Thoracic aorta (tissue), 2 donors: ENCODE measurements around the gene TACC2. TPM values are rescaled to one million over a fixed set of nuclear protein-coding genes. Genes with fewer than 3 reads are reported as not detected.

Experiments used
- ATAC-seq: fragments of 150-250 bp; one replicate; pipeline ENCODE4 v1.8.0; 2017; ENCODE audit warnings: low read depth; ENCODE audit not compliant: insufficient number of reproducible peaks, low FRiP score
- DNase-seq: peaks from one replicate; pipeline ENCODE4 v3.0.0-alpha.2; 2020; ENCODE audit warnings: low spot score
- H3K27ac ChIP-seq, 2 donors: fragments of 200-600 bp; sonication (generic); 1 replicate in 1 of 2; 2 replicates in 1 of 2; pipeline ENCODE4 v1.5.1; 2016; ENCODE audit warnings: mild to moderate bottlenecking in 2 of 2, moderate library complexity in 2 of 2
- H3K27me3 ChIP-seq: fragments of 200-600 bp; sonication (generic); replicated peaks from 2 replicates; pipeline ENCODE4 v1.6.0; 2016; ENCODE audit warnings: mild to moderate bottlenecking; ENCODE audit not compliant: insufficient read depth
- H3K36me3 ChIP-seq: fragments of 200-600 bp; sonication (generic); one replicate; pipeline ENCODE4 v1.5.1; 2016
- H3K4me1 ChIP-seq, 2 donors: fragments of 200-600 bp; sonication (generic); 1 replicate in 1 of 2; 2 replicates in 1 of 2; pipeline versions ENCODE4 v1.5.1 to v1.6.0; 2016; ENCODE audit warnings: low read depth in 2 of 2, mild to moderate bottlenecking in 1 of 2; ENCODE audit not compliant: control insufficient read depth in 1 of 2
- H3K4me3 ChIP-seq: fragments of 200-600 bp; sonication (generic); 2 replicates; pipeline ENCODE4 v1.5.1; 2016; ENCODE audit warnings: mild to moderate bottlenecking
- H3K9me3 ChIP-seq: fragments of 200-600 bp; sonication (generic); 2 replicates; pipeline ENCODE4 v1.5.1; 2016
- total RNA-seq, 2 donors: library from RNA; depleted of rRNA; stranded (reverse); fragments of >200 nt; gene quantifications; one replicate each; pipeline versions ENCODE4 v1.1.0 to v1.2.3, GENCODE V29; 2016
- TF ChIP-seq, protein P1 (sequence below): fragments of 200-600 bp; sonication (generic); IDR thresholded peaks from one replicate; pipeline ENCODE4 v1.5.1; 2019; ENCODE audit warnings: antibody characterized with exemption

The TACC2 gene
- total RNA-seq, 2 donors from 2014 or later, result 52.1 to 71.0 TPM

DNA sequence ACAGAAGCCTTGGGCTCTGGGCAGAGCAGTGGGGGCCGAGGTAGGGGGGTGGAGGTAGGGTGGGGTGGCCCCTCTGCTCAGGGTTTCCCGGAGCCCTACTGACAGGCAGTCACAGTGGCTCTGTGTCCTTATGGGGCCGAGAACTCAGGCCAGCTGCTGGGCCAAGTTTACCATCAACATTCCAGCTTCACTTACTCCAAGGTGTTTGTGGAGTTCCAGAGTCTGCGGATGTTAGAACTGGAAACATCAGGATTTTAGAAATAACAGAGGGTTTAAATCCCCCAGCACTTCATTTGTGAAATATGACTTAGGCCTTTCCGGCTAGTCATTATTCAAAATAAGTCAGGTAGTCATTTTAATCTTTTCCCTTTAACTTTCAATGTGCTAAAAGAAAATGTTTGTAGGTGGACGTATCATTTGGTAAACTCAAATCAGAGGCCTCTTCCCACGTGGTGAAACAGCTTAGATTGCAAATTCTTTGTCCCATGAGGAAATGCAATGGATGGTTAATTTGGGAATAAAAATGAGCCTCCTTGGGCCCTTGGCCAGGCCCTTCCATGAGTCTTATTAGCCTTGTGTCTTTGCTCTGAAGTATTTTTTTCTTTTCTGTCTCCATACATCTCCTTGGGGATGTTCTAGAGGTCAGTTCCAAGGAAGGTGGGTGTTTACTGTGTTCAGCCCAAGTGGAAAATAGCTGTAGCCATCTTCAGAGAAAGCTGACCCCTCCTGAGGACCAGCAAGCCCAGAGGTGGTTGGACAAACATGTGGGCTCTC lies 182.5 kb downstream of the TACC2 start:
- no peak overlapping the region for H3K27ac ChIP-seq

GRCh38 chr10:122172361-122173008 lies 183.5 kb downstream of the TACC2 start:
- H3K27me3 ChIP-seq, result no peaks in the 10 kb centered on the region
- DNase-seq (no peak), ATAC-seq (no peak)
- no peaks in the 10 kb centered on the region for H3K9me3 ChIP-seq
- H3K4me1 ChIP-seq, result peaks cover 6 to 22% of the 10 kb centered on the region in 2 donors
- TF ChIP-seq, protein P1, sequence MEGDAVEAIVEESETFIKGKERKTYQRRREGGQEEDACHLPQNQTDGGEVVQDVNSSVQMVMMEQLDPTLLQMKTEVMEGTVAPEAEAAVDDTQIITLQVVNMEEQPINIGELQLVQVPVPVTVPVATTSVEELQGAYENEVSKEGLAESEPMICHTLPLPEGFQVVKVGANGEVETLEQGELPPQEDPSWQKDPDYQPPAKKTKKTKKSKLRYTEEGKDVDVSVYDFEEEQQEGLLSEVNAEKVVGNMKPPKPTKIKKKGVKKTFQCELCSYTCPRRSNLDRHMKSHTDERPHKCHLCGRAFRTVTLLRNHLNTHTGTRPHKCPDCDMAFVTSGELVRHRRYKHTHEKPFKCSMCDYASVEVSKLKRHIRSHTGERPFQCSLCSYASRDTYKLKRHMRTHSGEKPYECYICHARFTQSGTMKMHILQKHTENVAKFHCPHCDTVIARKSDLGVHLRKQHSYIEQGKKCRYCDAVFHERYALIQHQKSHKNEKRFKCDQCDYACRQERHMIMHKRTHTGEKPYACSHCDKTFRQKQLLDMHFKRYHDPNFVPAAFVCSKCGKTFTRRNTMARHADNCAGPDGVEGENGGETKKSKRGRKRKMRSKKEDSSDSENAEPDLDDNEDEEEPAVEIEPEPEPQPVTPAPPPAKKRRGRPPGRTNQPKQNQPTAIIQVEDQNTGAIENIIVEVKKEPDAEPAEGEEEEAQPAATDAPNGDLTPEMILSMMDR, result no peak
- no peak overlapping the region for H3K27ac ChIP-seq
- no peak overlapping the region for H3K4me3 ChIP-seq
- H3K36me3 ChIP-seq, result no peaks in the 10 kb centered on the region

More for the DNA sequence above, 182.5 kb downstream of the TACC2 start:
- no peak overlapping the region for H3K4me3 ChIP-seq
- ATAC-seq, result no peak
- H3K9me3 ChIP-seq, result no peaks in the 10 kb centered on the region
- no peaks in the 10 kb centered on the region for H3K27me3 ChIP-seq
- H3K36me3 ChIP-seq, result no peaks in the 10 kb centered on the region
- DNase-seq, result no peak
- TF ChIP-seq, protein P1, result no peak
- H3K4me1 ChIP-seq, result peaks cover 9 to 29% of the 10 kb centered on the region in 2 donors

- ATAC-seq, result no peak
- H3K4me1 ChIP-seq, result peaks cover 3 to 13% of the 10 kb centered on the region in 2 donors
Measured at GRCh38 chr10:122173337-122173736, 184.4 kb downstream of the TACC2 start.

DNA sequence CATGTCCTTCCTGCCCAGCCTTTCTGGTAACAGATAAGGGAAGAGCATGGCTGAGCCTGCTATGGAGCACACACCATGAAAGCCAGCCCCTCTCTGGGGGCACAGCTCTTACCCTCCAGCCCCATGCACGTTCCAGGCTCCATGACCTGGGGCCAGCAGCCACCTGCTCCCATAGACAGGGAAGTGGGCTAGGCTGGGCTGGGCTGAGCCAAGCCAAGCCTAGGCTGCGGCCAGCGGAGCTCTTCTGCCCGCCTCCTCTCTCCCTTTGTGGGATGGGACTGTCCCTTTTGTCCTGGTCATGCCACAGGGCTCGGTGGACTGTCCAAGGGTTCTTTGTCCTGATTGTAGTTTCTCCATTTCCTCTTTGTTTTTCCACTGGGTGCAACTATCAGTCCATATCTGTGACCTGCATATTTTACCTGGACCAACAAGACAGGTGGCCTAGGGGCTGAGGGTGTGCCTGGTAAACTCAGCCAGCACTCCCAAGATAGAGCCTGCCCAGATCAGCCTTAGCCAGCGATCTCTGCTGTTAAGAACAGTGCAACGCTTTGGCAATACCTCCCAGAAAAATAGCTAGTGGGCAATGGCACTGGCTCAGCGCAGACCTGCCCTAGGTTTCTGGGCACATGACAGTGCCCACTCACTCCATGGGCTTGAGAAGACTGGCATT lies 184.9 kb downstream of the TACC2 start:
- Histone ChIP-seq H3K36me3 (no peaks in the 10 kb centered on the region), H3K4me1 (peaks cover 3 to 7% of the 10 kb centered on the region in 2 donors), H3K27me3 (no peaks in the 10 kb centered on the region), H3K9me3 (no peaks in the 10 kb centered on the region), H3K27ac (no peak overlapping the region), H3K4me3 (no peak overlapping the region)
- DNase-seq, result no peak
- TF ChIP-seq, protein P1, result no peak
- ATAC-seq, result no peak

More at GRCh38 chr10:122173337-122173736, 184.4 kb downstream of the TACC2 start:
- TF ChIP-seq, protein P1, result no peak
- Histone ChIP-seq H3K27ac (no peak overlapping the region), H3K36me3 (no peaks in the 10 kb centered on the region), H3K9me3 (no peaks in the 10 kb centered on the region), H3K27me3 (no peaks in the 10 kb centered on the region), H3K4me3 (no peak overlapping the region)
- DNase-seq, result no peak
